ENCODE results near the gene ARHGEF38.
"Not testable (repeated sequence)": the region's sequence is repeated elsewhere in the genome, so short reads cannot be mapped to it uniquely, and the experiment has no call there.

The ARHGEF38 gene

GRCh38 chr4:105600951-105601350 is 48.5 kb downstream of the ARHGEF38 start:
- no peak for DNase-seq (ENCODE audit: low read depth)
- TF ChIP-seq CTCF (IDR thresholded peaks at IDR 0.05; ENCODE audit: control insufficient read depth, extremely low read depth, insufficient read depth): no peak
- H3K4me3 ChIP-seq (ENCODE audit: low read depth, low read length): no peak overlapping the region

GRCh38 chr4:105601406-105601805 is 49.0 kb downstream of the ARHGEF38 start:
- H3K4me3 ChIP-seq (ENCODE audit: low read depth, low read length): no peak overlapping the region
- no peak for TF ChIP-seq CTCF (IDR thresholded peaks at IDR 0.05; ENCODE audit: control insufficient read depth, extremely low read depth, insufficient read depth)
- DNase-seq (ENCODE audit: low read depth): no peak

- no peak for DNase-seq (ENCODE audit: low read depth)
- no peak for TF ChIP-seq CTCF (IDR thresholded peaks at IDR 0.05; ENCODE audit: control insufficient read depth, extremely low read depth, insufficient read depth)
- H3K4me3 ChIP-seq (ENCODE audit: low read depth, low read length): no peak overlapping the region
These were observed 50.7 kb downstream of the ARHGEF38 start for GRCh38 chr4:105603158-105603557.

- DNase-seq (ENCODE audit: low read depth): no peak
- no peak overlapping the region for H3K4me3 ChIP-seq (ENCODE audit: low read depth, low read length)
- TF ChIP-seq CTCF (IDR thresholded peaks at IDR 0.05; ENCODE audit: control insufficient read depth, extremely low read depth, insufficient read depth): no peak
These were observed 53.1 kb downstream of the ARHGEF38 start for GRCh38 chr4:105605493-105605892.

- no peak for DNase-seq (ENCODE audit: low read depth)
- TF ChIP-seq CTCF (IDR thresholded peaks at IDR 0.05; ENCODE audit: control insufficient read depth, extremely low read depth, insufficient read depth): no peak
These were observed 55.5 kb downstream of the ARHGEF38 start for GRCh38 chr4:105607876-105608275.

GRCh38 chr4:105609819-105610218 is 57.4 kb downstream of the ARHGEF38 start:
- H3K4me3 ChIP-seq (ENCODE audit: low read depth, low read length); DNase-seq (ENCODE audit: low read depth): not testable (repeated sequence)

More at GRCh38 chr4:105607876-105608275, 55.5 kb downstream of the ARHGEF38 start:
- no peak overlapping the region for H3K4me3 ChIP-seq (ENCODE audit: low read depth, low read length)

GRCh38 chr4:105613306-105613705 is 60.9 kb downstream of the ARHGEF38 start:
- DNase-seq (ENCODE audit: low read depth): peak; percentile 96
- peak overlapping the region; percentile 17; the same call in 1 of the 2 replicates for H3K4me3 ChIP-seq (ENCODE audit: low read depth, low read length)
- no peak for TF ChIP-seq CTCF (IDR thresholded peaks at IDR 0.05; ENCODE audit: control insufficient read depth, extremely low read depth, insufficient read depth)

All from LNCaP clone FGC (cell line).